HEK293T (cell line): ENCODE results near the gene ARL2BP.

Experiments used
- FOXM1 ChIP-seq: fragments of 450-650 bp; IDR thresholded peaks from 2 replicates; pipeline ENCODE4 v1.6.1; 2017; ENCODE audit warnings: mild to moderate bottlenecking, borderline replicate concordance
- HDGF ChIP-seq: fragments of 450-650 bp; IDR thresholded peaks from 2 replicates; pipeline ENCODE4 v1.6.1; 2017; ENCODE audit warnings: antibody characterized with exemption, borderline replicate concordance
- L3MBTL2 ChIP-seq: fragments of 450-650 bp; conservative IDR thresholded peaks from 2 replicates; pipeline ENCODE4 v1.6.1; 2016; ENCODE audit warnings: mild to moderate bottlenecking
- SP1 ChIP-seq: fragments of 450-650 bp; IDR thresholded peaks from 2 replicates; pipeline ENCODE4 v1.6.1; 2017
- SUZ12 ChIP-seq: fragments of 450-650 bp; IDR thresholded peaks from 2 replicates; pipeline ENCODE4 v1.6.1; 2016; ENCODE audit warnings: mild to moderate bottlenecking
- TARDBP ChIP-seq: fragments of 450-650 bp; IDR thresholded peaks from 2 replicates; pipeline ENCODE4 v1.6.1; 2016
- ZNF384 ChIP-seq: fragments of 450-650 bp; IDR thresholded peaks from 2 replicates; pipeline ENCODE4 v1.6.1; 2016
- TF ChIP-seq, protein P1 (sequence below): fragments of 450-650 bp; IDR thresholded peaks from 2 replicates; pipeline ENCODE4 v1.6.1; 2016

DNA sequence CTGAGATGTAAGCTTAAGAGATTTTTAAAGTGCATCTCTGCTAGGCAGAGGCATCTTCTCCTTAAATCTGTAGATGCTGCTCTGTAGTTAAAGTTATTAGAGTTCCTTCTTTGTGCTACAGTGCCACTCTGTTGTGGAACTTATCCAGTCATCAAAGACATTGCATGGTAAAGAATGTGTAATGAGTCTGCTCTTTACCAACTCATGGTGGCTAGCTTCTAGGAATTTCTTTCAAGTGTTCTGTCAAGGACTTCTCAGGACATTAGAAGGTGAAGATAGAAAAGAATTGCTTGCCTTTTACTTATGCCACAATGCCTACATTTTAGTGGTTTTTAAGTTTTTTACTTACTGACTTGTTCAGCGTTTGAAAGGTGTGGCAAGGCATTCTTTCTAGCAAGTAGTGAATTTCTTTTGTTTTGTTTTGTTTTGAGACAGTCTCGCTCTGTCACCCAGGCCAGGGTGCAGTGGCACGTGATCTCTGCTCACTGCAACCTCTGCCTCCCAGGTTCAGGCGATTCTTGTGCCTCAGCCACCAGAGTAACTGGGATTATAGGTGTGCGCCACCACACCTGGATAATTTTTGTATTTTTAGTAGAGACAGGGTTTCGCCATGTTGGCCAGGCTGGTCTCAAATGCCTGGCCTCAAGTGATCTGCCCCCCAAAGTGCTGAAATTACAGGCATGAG lies 20.3 kb upstream of the ARL2BP start:
- TF ChIP-seq, protein P1, sequence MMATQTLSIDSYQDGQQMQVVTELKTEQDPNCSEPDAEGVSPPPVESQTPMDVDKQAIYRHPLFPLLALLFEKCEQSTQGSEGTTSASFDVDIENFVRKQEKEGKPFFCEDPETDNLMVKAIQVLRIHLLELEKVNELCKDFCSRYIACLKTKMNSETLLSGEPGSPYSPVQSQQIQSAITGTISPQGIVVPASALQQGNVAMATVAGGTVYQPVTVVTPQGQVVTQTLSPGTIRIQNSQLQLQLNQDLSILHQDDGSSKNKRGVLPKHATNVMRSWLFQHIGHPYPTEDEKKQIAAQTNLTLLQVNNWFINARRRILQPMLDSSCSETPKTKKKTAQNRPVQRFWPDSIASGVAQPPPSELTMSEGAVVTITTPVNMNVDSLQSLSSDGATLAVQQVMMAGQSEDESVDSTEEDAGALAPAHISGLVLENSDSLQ = no peak
- no peak for TF ChIP-seq SP1
- TF ChIP-seq HDGF = no peak
- no peak for TF ChIP-seq FOXM1
- no peak for TF ChIP-seq ZNF384
- no peak for TF ChIP-seq TARDBP
- no peak for TF ChIP-seq L3MBTL2
- no peak for TF ChIP-seq SUZ12
